ENCODE data around the gene HSPH1.

GRCh38 chr13:31209841-31210210, 48.1 kb upstream of the HSPH1 start:
- TF ChIP-seq, protein P1, sequence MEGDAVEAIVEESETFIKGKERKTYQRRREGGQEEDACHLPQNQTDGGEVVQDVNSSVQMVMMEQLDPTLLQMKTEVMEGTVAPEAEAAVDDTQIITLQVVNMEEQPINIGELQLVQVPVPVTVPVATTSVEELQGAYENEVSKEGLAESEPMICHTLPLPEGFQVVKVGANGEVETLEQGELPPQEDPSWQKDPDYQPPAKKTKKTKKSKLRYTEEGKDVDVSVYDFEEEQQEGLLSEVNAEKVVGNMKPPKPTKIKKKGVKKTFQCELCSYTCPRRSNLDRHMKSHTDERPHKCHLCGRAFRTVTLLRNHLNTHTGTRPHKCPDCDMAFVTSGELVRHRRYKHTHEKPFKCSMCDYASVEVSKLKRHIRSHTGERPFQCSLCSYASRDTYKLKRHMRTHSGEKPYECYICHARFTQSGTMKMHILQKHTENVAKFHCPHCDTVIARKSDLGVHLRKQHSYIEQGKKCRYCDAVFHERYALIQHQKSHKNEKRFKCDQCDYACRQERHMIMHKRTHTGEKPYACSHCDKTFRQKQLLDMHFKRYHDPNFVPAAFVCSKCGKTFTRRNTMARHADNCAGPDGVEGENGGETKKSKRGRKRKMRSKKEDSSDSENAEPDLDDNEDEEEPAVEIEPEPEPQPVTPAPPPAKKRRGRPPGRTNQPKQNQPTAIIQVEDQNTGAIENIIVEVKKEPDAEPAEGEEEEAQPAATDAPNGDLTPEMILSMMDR (IDR thresholded peaks at IDR 0.05; ENCODE audit: low read depth, low read length), result no peak
- TF ChIP-seq EZH2phosphoT487 (IDR thresholded peaks at IDR 0.05; ENCODE audit: low read depth), result no peak

Measured in OCI-LY3 (cell line).